ENCODE results near the gene CAPSL.
"Not testable (repeated sequence)": the region's sequence is repeated elsewhere in the genome, so short reads cannot be mapped to it uniquely, and the experiment has no call there.

Gene CAPSL

DNA sequence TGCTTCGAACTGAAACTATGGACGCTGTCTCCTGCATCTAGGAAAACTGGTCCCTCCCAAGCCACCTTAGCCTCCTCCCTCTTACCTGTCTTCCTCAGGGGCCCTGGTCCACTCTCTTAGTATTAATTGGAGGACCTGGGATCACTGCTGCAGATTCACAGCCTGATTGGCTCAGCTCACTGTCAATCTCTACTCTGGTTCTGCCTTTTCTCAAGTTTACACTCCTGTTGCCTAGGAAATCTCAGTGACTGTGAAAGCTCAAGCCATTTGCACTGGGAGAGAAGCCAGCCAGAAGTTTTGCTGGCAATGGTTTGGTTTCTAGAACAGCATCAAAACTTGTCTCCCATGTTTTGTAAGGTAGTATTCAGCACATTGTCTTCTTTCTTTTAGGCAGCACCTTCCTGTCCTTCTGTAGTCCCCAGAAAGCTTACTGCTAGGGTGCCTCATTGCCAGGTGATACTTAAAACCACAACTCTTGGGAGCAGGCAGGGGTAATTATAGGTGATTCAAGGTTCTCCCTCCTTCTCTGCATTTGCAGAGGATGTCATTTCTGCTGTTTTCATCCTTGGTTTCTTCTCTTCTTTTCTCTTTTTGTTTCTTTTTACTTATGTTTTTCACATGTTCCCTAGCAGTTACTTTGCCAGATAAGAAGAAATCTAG lies at the start of gene CAPSL:
Gene CAPSL, minus strand, starts transcription at position 55 of the 660 bp plus-strand sequence. CDS start 17,502 bp downstream, outside the sequence.
- in situ Hi-C loops (cut with HindIII; ENCODE audit: low sequenced_read_pairs) = no loop called here

DNA sequence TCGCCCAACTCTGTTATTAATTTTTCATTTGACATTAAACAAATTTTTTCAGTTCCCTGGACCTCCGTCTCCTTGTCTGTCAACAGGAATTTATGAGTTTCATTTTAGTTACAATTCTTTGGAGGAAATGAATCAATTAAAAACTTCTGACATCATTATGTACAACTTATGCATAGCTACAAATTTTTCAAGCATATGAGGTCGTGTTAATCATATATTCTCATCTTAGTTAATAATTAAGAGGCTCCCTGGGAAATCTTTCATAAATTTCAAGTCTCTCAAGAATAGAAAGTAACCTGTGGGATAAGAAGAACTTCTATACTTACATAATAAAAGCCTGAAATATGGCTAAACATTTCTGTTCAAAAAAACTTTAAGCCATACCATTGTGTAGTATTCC lies 49.4 kb upstream of the CAPSL start:
- in situ Hi-C loops (cut with HindIII; ENCODE audit: low sequenced_read_pairs) = no loop called here

DNA sequence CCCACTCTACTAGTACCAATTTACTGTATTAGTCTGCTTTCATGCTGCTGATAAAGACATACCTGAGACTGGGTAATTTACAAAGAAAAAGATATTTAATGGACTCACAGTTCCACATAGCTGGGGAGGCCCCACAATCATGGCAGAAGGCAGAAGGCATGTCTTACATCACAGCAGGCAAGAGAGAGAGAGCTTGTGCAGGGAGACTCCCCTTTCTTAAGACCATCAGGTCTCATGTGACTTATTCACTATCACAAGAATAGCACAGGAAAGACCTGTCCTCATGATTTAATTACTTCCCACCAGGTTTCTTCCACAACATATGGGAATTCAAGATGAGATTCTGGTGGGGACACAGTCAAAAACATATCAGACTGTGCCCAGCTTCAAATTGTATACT lies 41.3 kb upstream of the CAPSL start:
- in situ Hi-C loops (cut with HindIII; ENCODE audit: low sequenced_read_pairs) = no loop called here

DNA sequence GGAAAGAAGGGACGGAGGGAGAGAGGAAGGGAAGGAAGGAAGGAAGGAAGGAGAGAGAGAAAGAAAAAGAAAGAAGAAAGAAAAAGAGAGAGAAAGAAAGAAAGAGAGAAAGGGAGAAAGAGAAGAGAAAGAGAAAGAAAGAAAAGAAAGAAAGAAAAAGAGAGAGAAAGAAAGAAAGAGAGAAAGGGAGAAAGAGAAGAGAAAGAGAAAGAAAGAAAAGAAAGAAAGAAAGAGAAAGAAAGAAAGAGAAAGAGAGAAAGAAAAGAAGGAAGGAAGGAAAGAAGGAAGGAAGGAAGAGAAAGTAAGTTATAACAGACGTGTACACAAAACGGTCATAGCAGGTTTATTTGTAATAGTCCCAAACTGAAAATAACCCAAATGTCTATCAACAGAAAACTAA lies 38.4 kb upstream of the CAPSL start:
- in situ Hi-C loops (cut with HindIII; ENCODE audit: low sequenced_read_pairs) = not testable (repeated sequence)

DNA sequence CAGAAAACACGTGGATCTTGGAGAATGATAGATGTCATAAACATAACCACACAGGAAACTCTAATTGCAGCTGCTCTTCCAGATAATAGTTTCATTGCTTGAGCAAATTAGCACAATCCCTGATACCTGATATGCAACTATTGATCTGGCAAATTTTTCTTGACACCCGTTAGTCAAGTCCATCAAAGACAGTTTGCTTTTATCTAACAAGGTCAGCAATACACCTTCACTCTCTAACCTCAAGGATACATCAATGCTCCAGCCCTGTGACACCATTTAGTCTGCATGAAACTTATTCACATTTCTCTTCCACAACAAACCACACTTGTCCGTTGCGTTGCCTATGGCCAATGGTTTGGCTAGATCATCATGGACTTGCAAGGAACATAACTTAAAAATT lies 36.1 kb upstream of the CAPSL start:
- in situ Hi-C loops (cut with HindIII; ENCODE audit: low sequenced_read_pairs) = no loop called here

DNA sequence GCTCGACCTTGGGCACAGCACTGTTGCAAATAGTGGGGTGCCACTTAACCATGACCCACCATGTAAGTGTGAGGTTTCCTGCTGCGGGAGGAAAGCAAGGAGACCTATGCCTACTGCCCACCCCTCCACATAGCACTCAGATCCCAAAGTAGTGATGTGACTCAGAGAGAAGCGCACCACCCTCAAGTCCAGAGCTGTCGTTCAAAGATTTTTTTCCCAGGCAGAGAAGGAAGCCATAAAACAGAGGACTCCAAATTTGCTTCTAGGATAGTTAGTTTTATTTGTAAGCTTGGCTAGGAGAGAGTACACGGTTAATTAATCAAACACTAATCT lies 33.4 kb upstream of the CAPSL start:
- in situ Hi-C loops (cut with HindIII; ENCODE audit: low sequenced_read_pairs) = no loop called here

DNA sequence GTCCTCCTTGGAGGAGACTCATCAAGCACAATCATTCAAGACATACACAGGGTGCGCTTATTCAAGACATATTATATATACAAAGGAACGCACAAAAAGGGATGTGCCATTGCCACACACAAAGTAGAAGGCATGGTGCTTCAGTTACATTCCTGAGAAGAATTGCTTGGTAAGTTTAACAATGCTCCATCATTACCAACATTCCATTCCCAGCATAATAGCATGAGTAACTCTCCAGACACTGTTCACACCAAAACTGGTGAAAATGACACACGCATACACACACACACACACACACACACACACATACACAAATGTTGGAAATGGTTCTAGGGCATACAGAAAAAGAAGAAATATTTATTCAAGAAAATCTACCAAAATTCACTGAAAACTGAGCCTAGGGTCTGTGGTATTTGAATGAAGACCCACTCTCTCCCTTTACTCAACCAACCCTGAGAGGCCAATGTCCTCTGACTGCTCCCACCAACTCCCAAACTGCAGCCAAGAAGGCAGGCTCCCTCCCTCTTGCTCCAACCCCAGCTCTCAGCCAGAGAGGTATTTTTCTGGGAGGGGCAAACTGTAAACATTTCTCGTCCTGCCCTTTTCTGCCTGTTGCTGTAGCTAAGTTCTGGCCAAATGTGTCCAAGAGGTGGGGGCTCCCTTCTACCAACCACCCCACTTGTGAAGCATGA lies 32.9 kb upstream of the CAPSL start:
- in situ Hi-C loops (cut with HindIII; ENCODE audit: low sequenced_read_pairs) = no loop called here

DNA sequence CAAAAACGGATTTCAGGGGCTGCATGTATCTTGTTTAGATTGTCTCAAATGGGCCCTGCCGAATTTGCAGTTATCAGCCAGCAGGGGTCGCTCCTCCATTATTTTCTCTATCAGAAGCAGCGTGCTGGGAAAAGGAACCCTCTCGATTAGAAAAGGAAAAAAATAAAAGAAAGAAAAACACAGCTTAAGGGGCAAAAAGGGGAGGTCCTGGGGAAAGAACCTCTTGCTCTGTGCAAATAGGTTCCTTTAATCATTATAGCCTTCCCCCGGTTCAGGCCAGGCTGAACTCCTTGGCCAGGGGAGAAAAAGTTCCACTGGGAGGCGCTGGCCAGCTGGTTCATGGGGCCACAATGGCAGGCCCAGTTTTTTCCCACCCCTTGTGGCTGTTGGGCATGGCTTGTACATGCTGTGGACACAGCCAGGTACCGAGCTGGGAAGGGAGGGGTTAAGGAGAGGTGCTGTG lies 25.0 kb upstream of the CAPSL start:
- in situ Hi-C loops (cut with HindIII; ENCODE audit: low sequenced_read_pairs) = no loop called here

DNA sequence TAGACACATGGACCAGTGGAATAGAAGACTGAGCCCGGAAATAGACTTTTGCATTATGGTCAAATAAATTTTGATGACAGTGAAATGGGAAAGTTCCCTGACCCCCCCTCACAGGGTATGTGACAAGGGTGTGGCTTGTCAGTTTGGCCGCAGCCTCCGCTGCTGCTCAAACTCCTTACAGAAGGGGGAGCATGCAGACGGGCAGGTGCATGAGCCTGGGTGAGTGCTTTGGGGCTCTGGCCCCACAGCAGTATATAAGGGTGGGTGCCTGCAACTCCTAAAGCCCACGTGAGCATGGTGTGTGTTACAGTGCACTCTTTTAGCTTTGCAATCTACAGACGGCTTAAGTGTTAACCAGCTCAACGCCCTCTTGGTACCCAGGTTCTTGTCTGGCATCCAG lies 21.9 kb upstream of the CAPSL start:
- in situ Hi-C loops (cut with HindIII; ENCODE audit: low sequenced_read_pairs) = no loop called here

DNA sequence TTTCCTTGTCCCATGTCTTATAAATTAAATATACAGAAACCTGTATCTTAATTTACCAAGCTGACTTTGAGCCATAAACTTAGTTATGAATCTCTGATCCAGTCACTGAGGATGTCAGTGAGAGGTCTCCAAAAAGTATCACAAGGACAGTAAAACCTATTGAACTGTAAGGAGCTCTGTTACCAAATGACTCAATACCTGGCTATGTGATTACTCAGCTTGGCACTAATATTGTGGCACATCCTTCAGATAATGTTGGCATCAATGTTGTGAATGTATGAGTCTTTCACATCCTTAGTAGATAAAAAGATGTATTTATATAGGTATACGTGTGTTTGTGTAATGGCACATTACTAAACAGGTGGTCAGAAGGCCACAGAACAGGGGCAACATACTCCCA lies 18.0 kb upstream of the CAPSL start:
- in situ Hi-C loops (cut with HindIII; ENCODE audit: low sequenced_read_pairs) = no loop called here

DNA sequence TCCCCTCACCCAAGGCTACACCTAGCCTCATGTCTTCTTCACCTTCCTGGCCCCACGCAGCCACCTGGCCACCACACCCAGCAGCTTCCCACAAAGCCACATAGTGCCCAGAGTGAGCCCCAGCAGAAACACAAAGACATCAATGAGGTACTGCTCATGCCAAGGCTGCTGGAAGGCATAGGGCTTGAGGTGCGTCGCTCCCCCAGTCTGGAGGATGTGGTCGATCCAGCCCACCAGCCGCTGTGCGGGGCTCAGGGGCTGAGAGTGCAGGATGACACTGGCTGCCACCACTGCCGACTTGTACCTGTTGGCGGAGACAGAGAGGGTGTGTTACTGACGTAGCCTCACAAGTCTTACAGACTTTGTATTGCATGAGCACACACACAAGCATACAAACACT lies 15.8 kb upstream of the CAPSL start:
- in situ Hi-C loops (cut with HindIII; ENCODE audit: low sequenced_read_pairs) = no loop called here

DNA sequence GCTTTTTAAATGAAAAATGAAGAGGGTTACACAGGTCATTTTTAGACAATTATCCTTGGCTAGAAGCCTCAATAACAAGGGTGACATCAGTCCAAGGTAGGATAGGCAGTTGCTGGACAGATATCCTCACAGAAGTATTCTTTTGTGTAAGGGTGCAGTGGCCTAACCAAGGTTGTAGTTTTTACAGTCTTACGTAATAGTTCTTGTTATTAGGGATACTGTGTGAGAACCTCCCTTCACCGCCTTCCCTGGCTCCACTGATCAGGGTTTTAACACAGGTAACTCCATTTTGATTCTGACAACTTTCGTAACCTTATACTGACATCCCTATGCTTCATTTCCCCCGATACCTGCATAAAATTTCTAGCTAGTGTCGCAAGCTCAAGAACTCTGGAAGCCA lies 8.7 kb upstream of the CAPSL start:
- in situ Hi-C loops (cut with HindIII; ENCODE audit: low sequenced_read_pairs) = no loop called here

DNA sequence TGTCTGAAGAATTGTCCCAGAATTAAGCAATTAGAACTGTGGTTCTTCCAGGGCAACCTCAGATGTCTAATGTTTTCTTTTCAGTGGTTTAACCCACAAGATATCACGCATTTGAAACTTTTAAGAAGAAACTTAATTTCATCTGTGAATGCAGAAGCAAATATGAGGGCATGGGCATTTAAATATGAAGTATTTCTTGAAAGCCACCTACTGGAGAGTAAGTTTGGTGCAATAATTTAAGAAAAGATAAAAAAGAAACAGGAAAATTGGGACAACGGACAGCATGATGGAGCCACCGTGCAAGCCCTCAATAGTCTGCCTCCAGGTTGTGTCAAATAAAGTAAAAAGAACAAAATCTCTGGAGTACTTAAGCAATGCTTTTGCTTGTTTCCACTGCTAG lies 1.2 kb upstream of the CAPSL start:
- in situ Hi-C loops (cut with HindIII; ENCODE audit: low sequenced_read_pairs) = no loop called here

DNA sequence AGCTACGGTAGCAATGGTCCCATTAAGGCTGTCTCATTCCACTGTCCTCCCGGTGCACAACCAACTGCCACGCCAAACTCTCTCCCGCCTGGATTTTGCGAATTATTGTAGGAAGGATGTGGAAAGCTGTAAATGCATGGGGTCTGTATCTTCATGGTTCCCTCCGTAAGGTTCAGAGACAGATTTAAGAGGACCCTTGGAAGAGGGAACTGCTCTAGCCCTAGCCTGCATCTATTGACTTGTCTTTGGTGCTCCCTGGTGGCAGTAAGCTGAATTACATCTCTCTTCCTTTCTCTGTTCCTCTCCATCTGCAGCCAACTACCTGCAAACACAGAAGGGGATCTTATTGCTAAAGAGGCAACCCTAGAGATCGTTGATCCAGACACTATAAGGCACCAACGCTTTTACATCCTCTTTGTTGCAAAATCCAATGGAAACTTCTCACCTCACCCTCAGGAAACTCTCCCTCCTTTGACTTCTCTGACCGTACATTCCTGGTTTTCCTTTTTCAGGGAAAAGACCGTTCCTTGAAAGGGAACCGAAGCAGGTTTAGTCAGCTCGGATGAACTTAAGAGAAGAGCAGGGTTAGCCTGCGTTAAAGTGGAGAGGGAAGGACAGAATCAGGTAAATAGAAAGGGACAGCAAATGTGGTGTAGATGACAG lies 11.9 kb downstream of the CAPSL start:
- in situ Hi-C loops (cut with HindIII; ENCODE audit: low sequenced_read_pairs) = no loop called here

DNA sequence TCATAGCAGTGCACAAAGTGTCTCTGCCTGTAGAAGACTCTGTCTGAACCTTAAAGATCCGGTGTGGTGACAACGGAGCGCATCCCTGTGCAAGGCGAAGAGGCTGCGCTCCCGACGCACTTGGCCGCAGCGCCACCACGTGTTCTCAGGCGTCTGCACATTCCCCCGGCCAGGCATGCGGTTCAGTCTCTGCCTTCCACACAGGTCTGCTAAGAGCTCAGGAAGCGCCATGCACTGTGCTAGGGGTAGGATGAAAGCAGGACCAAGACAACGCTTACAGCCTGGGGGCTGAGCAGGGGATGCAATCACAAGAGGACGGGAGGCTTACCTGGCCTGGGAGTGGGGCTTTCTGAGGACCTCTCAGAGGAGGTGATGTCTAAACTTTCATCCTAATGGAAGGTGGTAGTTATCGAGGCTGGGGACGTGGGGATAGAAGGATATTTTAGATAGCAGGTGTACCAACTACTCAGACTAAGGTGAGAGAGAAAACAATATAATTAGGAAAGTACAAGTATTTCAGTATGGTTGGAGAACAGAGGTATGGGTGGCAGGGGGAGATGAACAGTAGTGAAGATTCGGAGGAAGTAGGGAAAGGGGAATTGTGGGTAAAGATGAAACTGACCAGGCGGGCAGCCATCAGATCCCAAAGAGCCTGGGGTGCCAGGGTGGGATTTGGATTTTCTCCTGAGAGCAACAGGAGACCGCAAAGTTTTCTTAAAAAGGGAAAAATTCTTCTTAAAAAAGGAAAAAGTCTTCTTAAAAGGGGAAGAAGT lies 13.3 kb downstream of the CAPSL start:
- in situ Hi-C loops (cut with HindIII; ENCODE audit: low sequenced_read_pairs) = no loop called here

DNA sequence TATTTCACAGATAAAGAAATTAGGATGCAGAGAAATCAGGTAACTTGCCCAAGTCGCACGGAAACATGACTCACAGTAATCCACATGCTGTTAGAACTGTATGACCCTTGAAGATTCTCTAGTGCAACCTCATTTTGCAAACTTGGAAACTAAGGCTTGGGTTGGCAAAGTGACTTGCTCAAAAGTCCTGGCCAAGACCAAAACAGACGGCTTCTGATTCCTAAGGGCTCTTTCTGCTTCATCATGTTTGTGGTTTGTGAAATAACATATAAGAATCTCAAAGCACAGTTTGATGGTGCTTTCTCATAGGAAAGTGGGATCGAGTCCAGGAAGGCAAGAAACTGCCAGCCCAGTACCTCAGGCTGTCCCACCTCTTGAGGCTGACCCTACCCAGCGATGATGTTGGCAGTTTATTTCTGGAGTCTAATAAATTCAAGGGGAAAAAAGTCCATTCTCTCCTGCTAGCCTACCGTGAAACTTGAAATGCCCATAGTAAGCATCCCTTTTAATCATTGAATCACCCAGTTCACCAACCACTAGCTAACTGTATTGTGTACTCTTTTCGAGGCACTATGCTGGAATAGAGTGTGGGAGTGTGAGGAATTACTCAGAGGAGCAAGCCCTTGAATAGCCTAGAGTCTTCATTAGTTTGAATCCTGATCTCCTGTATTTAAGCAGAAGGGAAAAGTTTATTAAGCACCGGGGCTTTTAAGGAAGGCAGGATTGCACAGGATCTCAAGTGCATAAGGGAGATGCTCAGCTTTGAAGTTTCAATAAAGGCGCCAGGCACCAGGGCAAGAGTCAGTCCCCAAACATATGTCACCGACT lies 14.1 kb downstream of the CAPSL start:
- in situ Hi-C loops (cut with HindIII; ENCODE audit: low sequenced_read_pairs) = no loop called here

DNA sequence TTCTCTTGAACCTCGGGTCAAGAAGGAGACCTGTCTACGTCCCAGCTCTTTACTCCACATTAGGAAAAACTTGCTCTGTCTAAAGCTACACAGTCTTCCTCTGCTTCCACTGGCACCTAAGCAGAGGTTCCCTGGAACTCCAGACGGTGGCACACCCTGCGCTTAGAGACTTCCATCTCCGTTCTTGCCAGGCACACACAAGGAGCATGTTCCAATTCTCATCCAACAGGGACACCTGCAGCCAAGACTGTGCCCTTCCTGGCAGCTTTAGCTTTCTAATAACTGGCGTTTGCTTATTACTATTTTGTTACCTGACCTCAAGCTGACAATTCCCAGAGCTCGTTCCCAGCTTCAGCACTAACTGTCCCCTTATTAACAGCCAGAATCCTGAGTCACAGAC lies 16.0 kb downstream of the CAPSL start:
- in situ Hi-C loops (cut with HindIII; ENCODE audit: low sequenced_read_pairs) = no loop called here

DNA sequence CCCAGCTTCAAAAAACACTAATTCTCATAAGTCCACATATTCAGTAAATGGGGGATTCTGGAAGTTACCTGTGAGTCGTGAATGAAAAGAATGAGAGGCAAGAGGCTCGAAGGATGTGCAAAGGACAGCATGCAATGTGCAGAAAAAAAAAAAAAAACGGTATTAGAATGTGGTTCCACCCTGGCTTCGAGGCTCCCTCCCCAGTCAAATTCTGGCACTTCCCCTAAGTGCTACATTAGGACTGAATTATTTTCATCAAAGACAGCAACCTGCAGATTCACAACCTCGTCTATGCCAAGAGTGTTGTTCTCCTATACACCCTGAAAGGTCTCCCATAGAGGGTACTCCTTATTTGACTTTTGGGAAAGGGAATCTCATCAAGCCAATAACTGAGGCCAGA lies 16.5 kb downstream of the CAPSL start:
- in situ Hi-C loops (cut with HindIII; ENCODE audit: low sequenced_read_pairs) = no loop called here

DNA sequence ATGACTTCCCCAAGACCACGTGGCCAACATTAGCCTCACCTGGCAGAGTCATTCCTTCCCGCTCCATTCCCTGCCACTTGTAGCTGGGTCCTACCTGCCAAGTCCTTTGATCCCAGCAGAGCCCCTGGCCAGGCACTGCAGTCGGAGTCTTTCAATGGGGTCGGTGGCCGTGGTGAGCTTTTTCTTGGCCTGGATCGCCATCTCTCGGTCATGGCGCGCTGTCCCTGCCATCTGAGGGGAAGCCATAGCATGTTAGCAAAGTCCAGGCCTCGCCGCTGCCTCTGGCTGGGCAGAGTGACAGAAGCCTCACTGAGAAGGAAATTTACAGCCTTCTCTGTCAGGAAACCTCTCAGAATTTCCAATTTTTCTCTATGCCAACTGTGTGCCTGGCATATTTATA lies 17.5 kb downstream of the CAPSL start:
- in situ Hi-C loops (cut with HindIII; ENCODE audit: low sequenced_read_pairs) = no loop called here

DNA sequence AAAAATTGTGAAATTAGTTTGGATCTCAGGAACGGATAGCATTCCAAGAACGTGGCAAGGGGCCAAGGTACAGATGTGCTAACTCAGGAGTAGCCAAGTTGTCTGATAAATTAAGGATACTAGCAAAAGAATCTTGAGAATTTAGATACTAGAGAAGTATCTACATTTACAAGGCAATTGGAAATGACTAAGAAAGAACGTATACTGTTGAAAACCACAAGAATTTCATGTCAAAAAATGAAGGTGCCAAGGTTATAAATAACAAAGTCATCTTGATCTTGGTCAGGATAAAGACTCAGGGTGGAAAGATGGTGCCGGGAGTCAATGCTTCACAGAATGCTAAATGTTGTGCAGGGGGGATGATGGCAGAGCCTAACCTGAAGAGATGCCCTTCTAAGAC lies 19.2 kb downstream of the CAPSL start:
- in situ Hi-C loops (cut with HindIII; ENCODE audit: low sequenced_read_pairs) = no loop called here

DNA sequence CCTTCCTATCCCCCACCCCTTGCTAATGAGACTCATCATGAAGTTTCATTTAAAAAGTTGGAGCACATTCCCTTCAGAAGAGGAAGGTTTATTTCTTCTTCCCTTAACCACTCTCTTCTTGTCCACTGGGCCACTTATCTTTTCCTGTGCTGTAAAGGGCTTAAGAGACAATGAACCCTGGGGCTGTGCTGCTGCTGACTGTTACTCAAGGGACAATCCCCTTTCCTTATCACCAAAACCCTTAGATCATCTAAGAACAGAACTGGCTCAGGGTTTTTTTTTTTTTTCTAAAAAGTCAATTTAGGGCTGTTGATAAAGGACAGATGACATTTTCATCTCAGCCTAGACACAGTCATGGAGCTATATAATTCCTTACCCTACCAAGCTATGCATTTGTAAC lies 29.6 kb downstream of the CAPSL start:
- in situ Hi-C loops (cut with HindIII; ENCODE audit: low sequenced_read_pairs) = no loop called here
